IMR-90 (cell line): ENCODE results near the gene LRRC36. TPM values are rescaled to one million over a fixed set of nuclear protein-coding genes. Genes with fewer than 3 reads are reported as not detected.
A peak's percentile ranks its signal among the peaks of the same experiment; 100 is the strongest.

Experiments used
- ATAC-seq: fragments of 200-7000 bp; cut with Tn5 transposase; 2 replicates; pipeline ENCODE4 v1.9.1; 2020; ENCODE audit warnings: low read depth, mild to moderate bottlenecking, moderate library complexity
- BruUV-seq: library from RNA; stranded (reverse); fragments of 400-500 nt; replicated peaks from 2 replicates; lab custom pipeline; 2021; lab: Mats Ljungman, UMichigan
- CTCF ChIA-PET: fragments of 300-600 bp; formaldehyde crosslinking; extraction: SDS; loops from one replicate; lab custom pipeline; 2021; ENCODE audit warnings: antibody characterized with exemption; lab: Yijun Ruan, JAX
- POLR2A ChIA-PET: fragments of 300-600 bp; sonication (Branson Sonifier 250); formaldehyde crosslinking; loops from one replicate; lab custom pipeline; 2022; ENCODE audit warnings: antibody characterized with exemption; ENCODE audit not compliant: unreplicated experiment; lab: Charles Lee
- DNase-seq: peaks from one replicate; pipeline ENCODE4 v3.0.0; 2013
- H2AFZ ChIP-seq: replicated peaks from 2 replicates; pipeline ENCODE3; 2013; ENCODE audit warnings: low read length, mild to moderate bottlenecking; ENCODE audit not compliant: poor library complexity
- H2AK5ac ChIP-seq: 2 replicates; pipeline ENCODE4 v1.6.1; 2013; ENCODE audit warnings: low read depth, low read length, inconsistent platforms
- H2AK9ac ChIP-seq: replicated peaks from 2 replicates; pipeline ENCODE3; 2013; ENCODE audit warnings: mild to moderate bottlenecking, low read depth, low read length, moderate library complexity; ENCODE audit not compliant: poor library complexity
- H2BK120ac ChIP-seq: 2 replicates; pipeline ENCODE4 v1.6.1; 2013; ENCODE audit warnings: low read depth, low read length, inconsistent platforms
- H2BK15ac ChIP-seq: 3 replicates; pipeline ENCODE4 v1.6.1; 2013; ENCODE audit warnings: low read depth, low read length, inconsistent platforms
- H2BK20ac ChIP-seq: 2 replicates; pipeline ENCODE4 v1.6.1; 2013; ENCODE audit warnings: low read depth, mild to moderate bottlenecking, inconsistent platforms, low read length, moderate library complexity
- H2BK5ac ChIP-seq: 2 replicates; pipeline ENCODE4 v1.6.1; 2013; ENCODE audit warnings: mild to moderate bottlenecking, low read depth, low read length, inconsistent platforms; ENCODE audit not compliant: poor library complexity, severe bottlenecking
- H3K14ac ChIP-seq: replicated peaks from 2 replicates; pipeline ENCODE4 v1.6.1; 2013; ENCODE audit warnings: low read depth, low read length, inconsistent platforms
- H3K18ac ChIP-seq: 2 replicates; pipeline ENCODE4 v1.6.1; 2013; ENCODE audit warnings: low read depth, low read length, control low read depth
- H3K23ac ChIP-seq: 2 replicates; pipeline ENCODE4 v1.6.1; 2013; ENCODE audit warnings: low read depth, low read length, inconsistent platforms
- H3K27ac ChIP-seq: 2 replicates; pipeline ENCODE4 v1.5.1; 2013; ENCODE audit warnings: mild to moderate bottlenecking, control low read depth, low read length; ENCODE audit not compliant: insufficient read depth
- H3K27me3 ChIP-seq: 2 replicates; pipeline ENCODE4 v1.6.1; 2013; ENCODE audit warnings: low read length; ENCODE audit not compliant: control insufficient read depth, insufficient read depth
- H3K36me3 ChIP-seq: 2 replicates; pipeline ENCODE4 v1.6.1; 2013; ENCODE audit warnings: low read length, mixed read lengths; ENCODE audit not compliant: control insufficient read depth, insufficient read depth
- H3K4ac ChIP-seq: 2 replicates; pipeline ENCODE4 v1.6.1; 2013; ENCODE audit warnings: low read depth, low read length, inconsistent platforms
- H3K4me1 ChIP-seq: 2 replicates; pipeline ENCODE4 v1.6.1; 2013; ENCODE audit warnings: low read length, mixed read lengths; ENCODE audit not compliant: control insufficient read depth, insufficient read depth
- H3K4me2 ChIP-seq: 2 replicates; pipeline ENCODE4 v1.6.1; 2013; ENCODE audit warnings: low read depth, mild to moderate bottlenecking, control low read depth, low read length, moderate library complexity
- H3K4me3 ChIP-seq: 2 replicates; pipeline ENCODE4 v1.5.1; 2013; ENCODE audit warnings: low read depth, mild to moderate bottlenecking, control low read depth, low read length, moderate library complexity; ENCODE audit not compliant: insufficient read depth
- H3K56ac ChIP-seq: 2 replicates; pipeline ENCODE4 v1.6.1; 2013; ENCODE audit warnings: low read length, inconsistent platforms; ENCODE audit not compliant: insufficient read depth; ENCODE audit errors: extremely low read depth
- H3K79me1 ChIP-seq, 2 experiments: 2 replicates each; pipeline ENCODE4 v1.6.1; 2013; ENCODE audit warnings: low read length in 2 of 2, inconsistent platforms in 1 of 2, low read depth in 1 of 2
- H3K9ac ChIP-seq: 2 replicates; pipeline ENCODE4 v1.6.1; 2013; ENCODE audit warnings: low read depth, low read length, control low read depth
- H3K9me1 ChIP-seq: 2 replicates; pipeline ENCODE4 v1.6.1; 2013; ENCODE audit warnings: low read length, inconsistent platforms; ENCODE audit not compliant: insufficient read depth
- H3K9me3 ChIP-seq: 2 replicates; pipeline ENCODE4 v1.6.1; 2013; ENCODE audit warnings: low read length; ENCODE audit not compliant: control insufficient read depth, insufficient read depth
- H4K20me1 ChIP-seq: 2 replicates; pipeline ENCODE4 v1.6.1; 2013; ENCODE audit warnings: low read length, inconsistent platforms; ENCODE audit not compliant: insufficient read depth
- H4K5ac ChIP-seq: 2 replicates; pipeline ENCODE4 v1.6.1; 2013; ENCODE audit warnings: mild to moderate bottlenecking, low read depth, low read length, control low read depth
- H4K8ac ChIP-seq, 2 experiments: 2 replicates each; pipeline ENCODE4 v1.6.1; 2013; ENCODE audit warnings: low read depth in 2 of 2, low read length in 2 of 2, control low read depth in 1 of 2, inconsistent platforms in 1 of 2
- H4K91ac ChIP-seq: 2 replicates; pipeline ENCODE4 v1.6.1; 2013; ENCODE audit warnings: low read depth, low read length, inconsistent platforms; ENCODE audit not compliant: insufficient read depth
- BHLHE40 ChIP-seq: fragments of 150-350 bp; IDR thresholded peaks from 2 replicates; pipeline ENCODE4 v1.6.1; 2016; ENCODE audit warnings: mild to moderate bottlenecking, low read depth, low read length
- CHD1 ChIP-seq: IDR thresholded peaks from 2 replicates; pipeline ENCODE4 v1.6.1; 2012; ENCODE audit warnings: low read depth, low read length, improper control_type of control experiment
- CTCF ChIP-seq: conservative IDR thresholded peaks from 2 replicates; pipeline ENCODE4 v1.5.1; 2012; ENCODE audit warnings: mild to moderate bottlenecking, low read depth, low read length, improper control_type of control experiment
- ELK1 ChIP-seq: fragments of 150-350 bp; IDR thresholded peaks from 2 replicates; pipeline ENCODE4 v1.6.1; 2016; ENCODE audit warnings: low read depth, mild to moderate bottlenecking, low read length, moderate library complexity, borderline replicate concordance
- MAFK ChIP-seq: IDR thresholded peaks from 2 replicates; pipeline ENCODE4 v1.6.1; 2012; ENCODE audit warnings: low read depth, low read length, improper control_type of control experiment
- MAZ ChIP-seq: IDR thresholded peaks from 2 replicates; pipeline ENCODE4 v1.6.1; 2012; ENCODE audit warnings: low read depth, mild to moderate bottlenecking, low read length, improper control_type of control experiment, moderate library complexity, borderline replicate concordance
- MXI1 ChIP-seq: IDR thresholded peaks from 2 replicates; pipeline ENCODE4 v1.6.1; 2012; ENCODE audit warnings: low read depth, mild to moderate bottlenecking, low read length, moderate library complexity, borderline replicate concordance
- RAD21 ChIP-seq: IDR thresholded peaks from 2 replicates; pipeline ENCODE4 v1.6.1; 2012; ENCODE audit warnings: low read length, improper control_type of control experiment
- RFX5 ChIP-seq: IDR thresholded peaks from 2 replicates; pipeline ENCODE4 v1.8.0; 2012; ENCODE audit warnings: low read depth, mild to moderate bottlenecking, low read length, moderate library complexity
- SMC3 ChIP-seq: fragments of 150-350 bp; IDR thresholded peaks from 2 replicates; pipeline ENCODE4 v1.6.1; 2016; ENCODE audit warnings: low read depth, mild to moderate bottlenecking, antibody characterized with exemption, low read length, moderate library complexity
- WGBS, 2 experiments: methylation state at CpG; one replicate each; pipeline versions ENCODE4 v1.1.5 to v1.1.7; 2013; ENCODE audit warnings: missing lambda C conversion rate in 2 of 2; ENCODE audit not compliant: insufficient read length in 1 of 2; ENCODE audit errors: extremely low coverage in 2 of 2; 5-methylcytosine and 5-hydroxymethylcytosine counted together
- dilution Hi-C: fragments of 300-500 bp; cut with HindIII; formaldehyde crosslinking; loops from one replicate; pipeline ENCODE4 v1.14.3; 2018; ENCODE audit warnings: low sequenced_read_pairs; ENCODE audit not compliant: unreplicated experiment
- in situ Hi-C: fragments of 300-500 bp; cut with MboI; formaldehyde crosslinking; loops from 3 replicates; pipeline ENCODE4 v1.14.3; 2019; ENCODE audit warnings: low sequenced_read_pairs, inconsistent platforms, mixed read lengths
- intact Hi-C: fragments of 100-400 bp; cut with micrococcal nuclease; formaldehyde crosslinking; loops from 2 replicates; pipeline ENCODE4 v1.10.0; 2022
- polyA plus RNA-seq, 3 experiments: library from polyadenylated mRNA; depleted of rRNA; stranded (reverse); fragments of >200 nt; gene quantifications; 2 replicates each; pipeline ENCODE4 v1.2.3, GENCODE V29; 2012; ENCODE audit warnings: low replicate concordance in 1 of 3
- total RNA-seq: library from RNA; depleted of rRNA; stranded (reverse); fragments of >200 nt; gene quantifications from 2 replicates; pipeline ENCODE4 v1.2.3, GENCODE V29; 2012
- TF ChIP-seq, protein P1 (sequence below): fragments of 150-350 bp; IDR thresholded peaks from 2 replicates; pipeline ENCODE4 v1.6.1; 2017; ENCODE audit warnings: mild to moderate bottlenecking, antibody characterized with exemption, low read length, low read depth

The LRRC36 gene
- total and polyA plus RNA-seq, 2 of the 4 experiments (the other 2 are of a cell fraction) = 0.18 to 0.29 TPM

- H3K9me1 ChIP-seq = peaks cover 3% of the 10 kb centered on the region; the same call in 1 of the 2 replicates
- H4K5ac ChIP-seq = no peak overlapping the region
- no peaks in the 10 kb centered on the region for H3K79me1 ChIP-seq
- H4K91ac ChIP-seq = no peak overlapping the region
- H4K8ac ChIP-seq = no peak overlapping the region
- dilution Hi-C loops (no loop called here), intact Hi-C loops (no loop called here), in situ Hi-C loops (no loop called here)
- no peak overlapping the region for H2AK5ac ChIP-seq
- no peak overlapping the region for H3K56ac ChIP-seq
- TF ChIP-seq BHLHE40 (no peak), ELK1 (no peak), SMC3 (no peak), RFX5 (no peak), MXI1 (no peak), MAZ (no peak), CTCF (no peak), MAFK (no peak), CHD1 (no peak), RAD21 (no peak)
- TF ChIP-seq, protein P1, sequence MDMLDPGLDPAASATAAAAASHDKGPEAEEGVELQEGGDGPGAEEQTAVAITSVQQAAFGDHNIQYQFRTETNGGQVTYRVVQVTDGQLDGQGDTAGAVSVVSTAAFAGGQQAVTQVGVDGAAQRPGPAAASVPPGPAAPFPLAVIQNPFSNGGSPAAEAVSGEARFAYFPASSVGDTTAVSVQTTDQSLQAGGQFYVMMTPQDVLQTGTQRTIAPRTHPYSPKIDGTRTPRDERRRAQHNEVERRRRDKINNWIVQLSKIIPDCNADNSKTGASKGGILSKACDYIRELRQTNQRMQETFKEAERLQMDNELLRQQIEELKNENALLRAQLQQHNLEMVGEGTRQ = no peak
- H3K27ac ChIP-seq = no peak overlapping the region
- peaks cover 42% of the 10 kb centered on the region for H3K27me3 ChIP-seq
- H4K20me1 ChIP-seq = peaks cover 12% of the 10 kb centered on the region; the same call in 1 of the 2 replicates
- H2BK120ac ChIP-seq = no peak overlapping the region
- H3K23ac ChIP-seq = no peak overlapping the region
- no peak overlapping the region for H2BK20ac ChIP-seq
- peak; percentile 15 for ATAC-seq
- H3K4me1 ChIP-seq = peaks cover 5% of the 10 kb centered on the region; the same call in 1 of the 2 replicates
- 1% methylated on average over 22 of the region's 53 CpGs; no CpG with 5 or more reads in 1 of the 2 experiments for WGBS, 2 experiments
- BruUV-seq = no TSS peak
- POLR2A ChIA-PET = no interaction called here
- no peak overlapping the region for H3K9ac ChIP-seq
- H2BK15ac ChIP-seq = no peak overlapping the region
- H2AK9ac ChIP-seq = peak overlapping the region; percentile 7
- H3K9me3 ChIP-seq = no peaks in the 10 kb centered on the region
- H3K4me3 ChIP-seq = peak overlapping the region; percentile 20
- H3K14ac ChIP-seq = no peak overlapping the region
- DNase-seq = no peak
- H3K4ac ChIP-seq = no peak overlapping the region
- peak overlapping the region; percentile 81 for H2AFZ ChIP-seq
- H3K18ac ChIP-seq = no peak overlapping the region
- peaks cover 2% of the 10 kb centered on the region; the same call in 1 of the 2 replicates for H3K36me3 ChIP-seq
- CTCF ChIA-PET = no interaction called here
- H3K4me2 ChIP-seq = peak overlapping the region; percentile 81
- H2BK5ac ChIP-seq = no peak overlapping the region
Measured at GRCh38 chr16:67430504-67430976, 103.9 kb downstream of the LRRC36 start.
